Measurements from ENCODE around the gene STARD3. TPM values are rescaled to one million over a fixed set of nuclear protein-coding genes. Genes with fewer than 3 reads are reported as not detected.

STARD3 gene
- total RNA-seq, 4 donors from 2014 or later, result 21.0 to 62.3 (median 26.0) TPM

DNA sequence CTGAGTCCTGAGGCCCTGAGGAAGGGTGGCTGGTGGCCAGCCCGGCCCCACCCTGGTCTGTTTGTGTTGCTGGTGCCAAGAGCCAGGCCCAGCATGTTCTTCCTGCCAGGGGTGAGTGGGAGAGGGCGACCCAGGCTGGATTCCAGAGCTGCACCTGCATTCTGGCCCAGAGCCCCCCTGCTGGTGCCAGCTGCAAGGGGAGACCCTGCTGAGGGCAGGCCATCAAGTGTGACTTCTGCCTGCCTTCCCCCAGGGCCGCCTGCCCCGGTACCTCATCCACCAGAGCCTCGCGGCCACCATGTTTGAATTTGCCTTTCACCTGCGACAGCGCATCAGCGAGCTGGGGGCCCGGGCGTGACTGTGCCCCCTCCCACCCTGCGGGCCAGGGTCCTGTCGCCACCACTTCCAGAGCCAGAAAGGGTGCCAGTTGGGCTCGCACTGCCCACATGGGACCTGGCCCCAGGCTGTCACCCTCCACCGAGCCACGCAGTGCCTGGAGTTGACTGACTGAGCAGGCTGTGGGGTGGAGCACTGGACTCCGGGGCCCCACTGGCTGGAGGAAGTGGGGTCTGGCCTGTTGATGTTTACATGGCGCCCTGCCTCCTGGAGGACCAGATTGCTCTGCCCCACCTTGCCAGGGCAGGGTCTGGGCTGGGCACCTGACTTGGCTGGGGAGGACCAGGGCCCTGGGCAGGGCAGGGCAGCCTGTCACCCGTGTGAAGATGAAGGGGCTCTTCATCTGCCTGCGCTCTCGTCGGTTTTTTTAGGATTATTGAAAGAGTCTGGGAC is 25.8 kb downstream of the STARD3 start:
- H3K4me1 ChIP-seq, result peaks cover 0 to 9% of the 10 kb centered on the region in 2 donors
- DNase-seq, result no peak
- H3K27me3 ChIP-seq, result peaks cover 9 to 14% of the 10 kb centered on the region in 2 donors
- H3K9me3 ChIP-seq, result no peaks in the 10 kb centered on the region
- H3K27ac ChIP-seq, result peak overlapping the region in 1 of 2 donors; percentile 77
- H3K4me3 ChIP-seq, result no peak overlapping the region
- intact Hi-C loops (cut with DNase I; ENCODE audit: low total_unique reads), result no loop called here
- no peak for TF ChIP-seq POLR2A (IDR thresholded peaks at IDR 0.05)
- TF ChIP-seq, protein P1, sequence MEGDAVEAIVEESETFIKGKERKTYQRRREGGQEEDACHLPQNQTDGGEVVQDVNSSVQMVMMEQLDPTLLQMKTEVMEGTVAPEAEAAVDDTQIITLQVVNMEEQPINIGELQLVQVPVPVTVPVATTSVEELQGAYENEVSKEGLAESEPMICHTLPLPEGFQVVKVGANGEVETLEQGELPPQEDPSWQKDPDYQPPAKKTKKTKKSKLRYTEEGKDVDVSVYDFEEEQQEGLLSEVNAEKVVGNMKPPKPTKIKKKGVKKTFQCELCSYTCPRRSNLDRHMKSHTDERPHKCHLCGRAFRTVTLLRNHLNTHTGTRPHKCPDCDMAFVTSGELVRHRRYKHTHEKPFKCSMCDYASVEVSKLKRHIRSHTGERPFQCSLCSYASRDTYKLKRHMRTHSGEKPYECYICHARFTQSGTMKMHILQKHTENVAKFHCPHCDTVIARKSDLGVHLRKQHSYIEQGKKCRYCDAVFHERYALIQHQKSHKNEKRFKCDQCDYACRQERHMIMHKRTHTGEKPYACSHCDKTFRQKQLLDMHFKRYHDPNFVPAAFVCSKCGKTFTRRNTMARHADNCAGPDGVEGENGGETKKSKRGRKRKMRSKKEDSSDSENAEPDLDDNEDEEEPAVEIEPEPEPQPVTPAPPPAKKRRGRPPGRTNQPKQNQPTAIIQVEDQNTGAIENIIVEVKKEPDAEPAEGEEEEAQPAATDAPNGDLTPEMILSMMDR (IDR thresholded peaks at IDR 0.05), result no peak
- no peaks in the 10 kb centered on the region for H3K36me3 ChIP-seq

DNA sequence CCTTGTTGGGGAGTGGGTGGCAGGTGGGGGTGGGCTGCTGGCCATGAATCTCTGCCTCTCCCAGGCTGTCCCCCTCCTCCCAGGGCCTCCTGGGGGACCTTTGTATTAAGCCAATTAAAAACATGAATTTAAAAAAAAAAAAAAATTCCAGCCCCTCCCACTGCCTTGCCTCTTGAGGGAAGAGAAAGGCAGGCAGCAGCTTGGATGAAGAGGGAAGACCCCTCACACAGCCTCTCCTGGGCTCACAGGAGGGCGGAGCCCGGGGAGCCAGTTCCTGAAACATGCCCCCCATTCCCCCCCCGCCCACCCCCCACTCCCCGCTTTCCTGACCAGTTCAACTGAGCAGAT is 26.4 kb downstream of the STARD3 start:
- peak overlapping the region in 1 of 2 donors; percentile 77 for H3K27ac ChIP-seq
- peaks cover 0 to 14% of the 10 kb centered on the region in 2 donors for H3K4me1 ChIP-seq
- no peak for DNase-seq
- no peaks in the 10 kb centered on the region for H3K36me3 ChIP-seq
- H3K27me3 ChIP-seq, result peaks cover 13 to 14% of the 10 kb centered on the region in 2 donors
- H3K9me3 ChIP-seq, result no peaks in the 10 kb centered on the region
- TF ChIP-seq POLR2A (IDR thresholded peaks at IDR 0.05), result no peak
- TF ChIP-seq, protein P1 (IDR thresholded peaks at IDR 0.05), result no peak
- no peak overlapping the region for H3K4me3 ChIP-seq
- intact Hi-C loops (cut with DNase I; ENCODE audit: low total_unique reads), result no loop called here

DNA sequence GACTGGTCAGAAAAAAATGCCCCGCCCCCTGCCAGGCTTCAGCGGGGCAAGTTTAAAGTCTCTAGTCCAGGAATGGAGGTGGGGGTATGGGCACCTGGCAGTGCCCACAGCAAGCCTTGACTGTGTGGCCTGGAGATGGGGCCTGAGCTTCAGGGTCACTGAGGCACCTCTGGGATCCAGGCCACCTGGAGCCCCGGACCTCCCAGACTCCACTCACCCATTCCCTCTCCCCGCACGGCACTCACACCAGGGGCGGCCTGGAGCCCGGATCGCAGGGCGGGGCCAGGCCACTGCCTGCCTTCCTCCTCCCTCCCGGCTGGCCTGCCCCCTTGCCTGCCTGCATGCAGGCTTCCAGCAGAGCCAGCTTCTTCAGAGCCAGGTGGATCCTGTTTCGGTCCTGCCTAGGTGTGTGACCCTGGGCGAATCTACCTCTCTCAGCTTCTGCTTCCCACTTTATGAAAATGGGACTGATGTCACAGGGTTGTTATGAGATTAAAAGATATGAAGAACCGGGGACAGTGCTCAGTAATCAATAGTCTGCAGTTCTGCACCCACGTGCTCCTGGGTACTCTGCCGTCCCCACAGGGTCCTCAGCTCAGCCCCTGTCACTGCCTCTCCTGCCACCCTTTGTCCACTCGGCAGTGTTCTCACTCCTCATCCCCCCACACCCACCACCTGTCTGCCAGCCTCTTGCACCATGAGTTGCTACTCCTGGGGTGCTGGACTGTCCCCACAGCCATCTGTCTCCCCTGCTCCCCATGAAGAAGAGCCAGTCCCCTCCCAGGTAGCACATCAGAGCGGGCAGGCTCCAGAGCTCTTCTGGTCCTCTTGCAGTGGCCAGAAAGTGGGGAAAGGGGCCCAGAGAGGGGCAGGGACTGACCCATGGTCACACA is 27.0 kb downstream of the STARD3 start:
- intact Hi-C loops (cut with DNase I; ENCODE audit: low total_unique reads), result no loop called here
- Histone ChIP-seq H3K36me3 (no peaks in the 10 kb centered on the region), H3K4me1 (peaks cover 0 to 19% of the 10 kb centered on the region in 2 donors), H3K27me3 (peaks cover 18 to 19% of the 10 kb centered on the region in 2 donors), H3K27ac (peak overlapping the region in 1 of 2 donors; percentile 77), H3K9me3 (no peaks in the 10 kb centered on the region), H3K4me3 (no peak overlapping the region)
- TF ChIP-seq, protein P1 (IDR thresholded peaks at IDR 0.05), result no peak
- no peak for TF ChIP-seq POLR2A (IDR thresholded peaks at IDR 0.05)
- no peak for DNase-seq

DNA sequence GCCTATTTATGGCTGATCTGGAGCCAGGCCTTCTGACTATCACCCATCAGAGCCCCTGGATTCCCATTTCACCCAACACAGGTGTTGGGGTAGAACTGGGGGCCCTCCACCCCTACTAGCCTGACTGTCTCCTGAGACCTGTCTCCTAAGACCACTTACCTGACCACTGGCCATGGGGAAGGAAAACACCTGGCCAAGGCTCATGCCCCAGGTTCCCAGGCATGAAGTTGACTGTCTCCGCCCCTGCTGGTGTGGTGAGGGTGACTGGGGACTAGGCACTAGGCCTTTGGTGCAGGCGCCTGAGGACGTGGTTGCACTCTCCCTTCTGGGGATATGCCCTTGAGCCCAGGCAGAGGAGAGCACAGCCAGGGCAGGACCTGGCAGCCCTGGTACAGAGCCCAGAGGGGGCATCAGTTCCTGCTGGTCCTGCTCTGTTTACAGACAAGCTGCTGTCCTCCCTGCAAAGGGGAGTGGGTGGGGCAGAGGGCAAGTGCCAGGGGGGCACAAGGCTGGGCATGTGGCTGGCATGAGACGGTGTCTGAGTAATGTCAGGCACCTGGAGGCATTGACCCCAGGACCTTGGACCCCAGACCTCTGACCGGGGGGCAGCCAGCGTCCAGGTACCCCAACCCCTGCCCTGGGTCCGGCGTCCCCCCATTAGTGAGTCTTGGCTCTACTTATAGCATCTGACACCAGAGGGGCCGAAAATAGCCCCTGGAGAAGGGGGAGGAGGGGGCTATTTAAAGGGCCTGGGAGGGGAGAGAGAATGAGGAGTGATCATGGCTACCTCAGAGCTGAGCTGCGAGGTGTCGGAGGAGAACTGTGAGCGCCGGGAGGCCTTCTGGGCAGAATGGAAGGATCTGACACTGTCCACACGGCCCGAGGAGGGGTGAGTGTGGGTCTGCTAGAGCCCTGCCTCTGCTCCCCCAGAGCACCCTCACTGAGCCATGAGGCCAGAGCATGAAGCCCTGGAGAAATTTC is 27.9 kb downstream of the STARD3 start, which contains the start of gene TCAP:
TCAP (plus strand) TSS at position 769 of the 981 bp plus-strand sequence; CDS start at position 780, 11 bp downstream.
- no peak for TF ChIP-seq POLR2A (IDR thresholded peaks at IDR 0.05)
- TF ChIP-seq, protein P1 (IDR thresholded peaks at IDR 0.05), result no peak
- Histone ChIP-seq H3K36me3 (no peaks in the 10 kb centered on the region), H3K4me3 (no peak within 1 kb of the TSS), H3K27ac (peak within 1 kb of the TSS in 1 of 2 donors; percentile 51), H3K9me3 (no peaks in the 10 kb centered on the region), H3K4me1 (peaks cover 0 to 19% of the 10 kb centered on the region in 2 donors), H3K27me3 (peaks cover 21 to 27% of the 10 kb centered on the region in 2 donors)
- no peak for DNase-seq
- intact Hi-C loops (cut with DNase I; ENCODE audit: low total_unique reads), result no loop called here
